COR-L47 (cell line): ENCODE measurements around the gene HOMER2.

Experiments used
- DNase-seq: peaks from one replicate; lab custom pipeline; 2025; lab: John Stamatoyannopoulos, UW

Gene HOMER2

DNA sequence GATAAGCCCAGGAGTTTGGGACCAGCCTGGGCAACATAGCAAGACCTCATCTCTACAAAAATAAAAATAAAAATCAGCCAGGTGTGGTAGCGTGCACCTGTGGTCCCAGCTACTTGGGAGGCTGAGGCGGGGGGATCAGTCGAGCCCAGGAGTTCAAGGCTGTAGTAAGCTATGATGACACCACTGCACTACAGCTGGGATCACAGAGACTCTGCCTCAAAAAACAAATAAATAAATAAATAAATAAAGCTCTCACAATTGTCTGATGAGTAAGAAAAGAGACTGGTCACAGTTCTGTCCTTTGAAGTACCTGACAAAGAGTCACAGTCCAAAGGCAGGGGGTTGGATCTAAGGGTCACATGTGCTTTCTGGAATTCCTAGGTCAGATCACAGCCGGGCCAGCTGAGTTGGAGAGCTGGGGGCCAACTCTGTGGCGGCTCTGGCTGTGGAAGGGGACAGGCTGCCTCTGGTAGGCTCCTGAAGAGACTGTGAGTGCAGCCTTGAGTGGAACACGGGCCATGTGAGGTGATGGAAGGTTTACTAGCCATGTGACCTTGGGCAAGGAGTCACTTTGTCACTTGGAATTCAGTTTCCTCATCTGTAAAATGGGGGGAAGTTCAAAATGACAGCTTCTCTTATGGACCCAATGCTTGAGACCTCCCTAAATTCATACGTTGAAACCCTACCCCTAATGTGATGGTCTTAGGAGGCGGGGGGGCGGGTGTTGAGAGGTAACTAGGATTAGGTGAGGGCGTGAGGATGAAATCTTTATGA lies 95.9 kb downstream of the HOMER2 start:
- DNase-seq, result no peak

GRCh38 chr15:82855286-82856100 lies 97.0 kb downstream of the HOMER2 start:
- DNase-seq, result no peak

DNA sequence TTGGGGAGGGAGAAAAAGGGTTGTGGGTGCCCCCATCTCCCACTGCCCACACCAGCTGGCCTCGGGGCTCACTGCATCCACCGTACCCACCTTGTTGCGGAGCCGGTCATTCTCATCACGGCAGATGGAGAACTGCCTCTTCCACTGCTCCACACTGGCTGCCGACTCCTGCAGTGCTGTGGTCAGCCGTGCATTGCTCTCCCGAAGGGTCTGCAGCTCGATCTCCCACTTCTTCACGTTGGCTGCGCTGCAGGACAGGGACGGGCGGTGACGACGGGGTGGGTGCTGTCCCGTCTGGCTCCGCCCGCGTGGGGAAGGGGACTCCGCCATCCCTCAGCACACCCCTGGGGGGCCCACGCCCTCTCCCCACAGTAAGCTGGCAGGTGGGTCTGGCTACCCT lies 98.0 kb downstream of the HOMER2 start:
- no peak for DNase-seq

DNA sequence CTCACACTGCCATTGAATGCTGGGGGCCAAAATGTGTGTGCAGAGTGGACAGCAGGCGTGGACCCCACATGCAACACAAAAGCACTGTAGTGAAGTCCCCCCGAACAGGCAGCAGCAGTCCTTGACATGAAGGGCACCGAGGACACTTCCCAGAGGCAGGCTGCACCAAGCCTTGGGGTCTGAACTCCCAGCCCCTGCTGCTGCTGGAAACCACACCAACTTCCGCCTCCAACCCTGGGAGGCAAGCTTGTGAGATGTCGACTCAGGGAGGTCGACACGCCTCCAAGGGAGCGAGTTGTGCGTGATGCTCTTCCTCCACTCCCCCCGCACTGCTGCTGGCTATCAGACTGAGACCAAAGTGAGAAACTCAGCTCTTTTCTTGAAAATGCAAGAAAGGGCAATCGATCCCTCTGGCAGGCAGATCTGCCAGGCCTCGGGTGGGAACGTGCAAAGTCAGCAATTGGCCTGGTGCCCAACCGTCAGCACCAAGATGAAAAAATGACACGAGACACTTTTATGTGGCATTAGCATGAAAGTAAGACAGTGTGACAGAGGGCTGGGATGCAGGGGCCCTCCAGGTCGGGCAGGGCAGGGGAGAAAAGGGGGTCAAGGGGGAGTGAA lies 99.5 kb downstream of the HOMER2 start:
- no peak for DNase-seq

DNA sequence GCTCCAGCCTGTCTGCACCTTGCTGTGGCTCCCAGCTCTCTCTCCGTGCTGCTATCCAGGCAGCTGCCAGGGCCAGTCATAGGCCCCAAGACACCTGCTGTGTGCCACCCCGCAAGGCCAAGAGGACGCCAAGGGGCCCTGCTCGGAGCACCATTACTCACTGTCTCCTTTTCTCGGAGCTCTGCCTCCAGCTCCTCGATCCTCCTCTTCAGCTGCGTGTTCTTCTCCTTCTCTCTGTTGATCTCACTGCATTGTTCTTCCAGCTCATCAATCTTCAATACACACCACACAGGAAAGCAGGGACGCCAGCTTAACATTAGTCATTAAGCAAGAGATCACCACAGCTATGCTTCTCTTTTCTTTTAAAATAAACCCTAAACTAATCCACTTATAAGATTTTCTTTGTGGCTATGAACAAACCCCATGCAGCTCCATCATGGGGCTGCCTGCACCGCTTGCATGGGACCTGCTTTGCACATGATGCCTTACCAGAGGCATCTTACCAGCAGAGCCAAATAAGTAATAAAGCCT lies 100.5 kb downstream of the HOMER2 start:
- no peak for DNase-seq

- DNase-seq, result no peak
Observed at GRCh38 chr15:82851306-82851850, 101.1 kb downstream of the HOMER2 start.

GRCh38 chr15:82850731-82851130 lies 101.8 kb downstream of the HOMER2 start:
- DNase-seq, result no peak

- peak; percentile 59 for DNase-seq
Observed at GRCh38 chr15:82849556-82850512, 102.7 kb downstream of the HOMER2 start.

DNA sequence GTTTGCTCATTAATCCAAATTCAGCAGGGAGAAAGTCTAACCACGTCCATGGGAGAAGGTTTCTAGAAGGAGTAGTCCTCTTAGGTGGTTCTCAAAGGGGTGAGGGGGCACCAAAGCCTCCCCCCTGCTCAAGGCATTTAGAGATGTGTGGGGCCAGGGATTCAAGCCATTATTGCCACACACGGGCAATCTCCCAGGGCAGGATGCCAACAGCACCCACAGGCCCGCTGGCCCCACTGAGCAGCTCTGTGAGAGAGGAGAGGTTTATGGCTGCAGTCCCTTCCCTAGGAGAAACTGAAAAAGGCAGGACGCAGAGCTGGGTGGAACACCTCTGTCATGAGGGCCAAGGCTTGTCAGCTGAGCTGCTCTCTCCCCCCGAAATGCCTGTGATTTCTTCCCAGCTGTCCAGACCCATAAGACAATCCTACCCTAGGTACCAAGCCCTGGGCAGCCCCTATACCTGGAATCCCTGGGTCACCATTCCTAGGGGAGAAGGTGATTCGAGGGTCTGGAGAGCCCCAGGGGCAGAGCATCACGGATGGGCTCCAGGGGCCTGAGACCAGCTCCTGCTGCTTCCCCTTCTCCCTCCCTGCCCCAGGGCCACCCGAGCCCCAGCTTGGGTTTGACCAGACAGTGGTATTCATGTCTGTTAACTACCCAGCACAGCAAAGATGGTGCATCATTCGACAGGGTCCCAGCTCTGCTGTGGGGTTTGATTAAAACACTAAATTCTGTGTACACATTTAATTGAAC lies 104.1 kb downstream of the HOMER2 start:
- no peak for DNase-seq

DNA sequence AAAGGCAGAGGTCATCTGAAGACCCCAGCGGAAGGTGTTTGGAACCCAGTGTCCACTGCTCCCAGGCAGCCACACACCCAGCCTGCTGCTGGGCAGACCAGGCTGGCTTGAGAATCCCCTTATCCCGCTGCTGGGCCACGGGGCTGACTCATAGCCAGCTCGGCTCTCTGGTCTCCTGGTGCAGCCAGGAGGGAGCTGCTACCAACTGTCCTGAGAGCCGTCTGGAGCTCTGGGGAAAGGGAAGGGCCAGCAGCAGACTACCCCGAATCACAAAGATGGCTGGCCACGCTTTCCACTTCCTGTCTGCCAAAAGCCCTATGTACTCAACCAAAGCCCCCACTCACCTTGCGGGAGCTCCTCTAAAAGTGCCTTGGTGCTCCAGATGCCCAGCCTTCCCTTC lies 104.8 kb downstream of the HOMER2 start:
- DNase-seq, result no peak

DNA sequence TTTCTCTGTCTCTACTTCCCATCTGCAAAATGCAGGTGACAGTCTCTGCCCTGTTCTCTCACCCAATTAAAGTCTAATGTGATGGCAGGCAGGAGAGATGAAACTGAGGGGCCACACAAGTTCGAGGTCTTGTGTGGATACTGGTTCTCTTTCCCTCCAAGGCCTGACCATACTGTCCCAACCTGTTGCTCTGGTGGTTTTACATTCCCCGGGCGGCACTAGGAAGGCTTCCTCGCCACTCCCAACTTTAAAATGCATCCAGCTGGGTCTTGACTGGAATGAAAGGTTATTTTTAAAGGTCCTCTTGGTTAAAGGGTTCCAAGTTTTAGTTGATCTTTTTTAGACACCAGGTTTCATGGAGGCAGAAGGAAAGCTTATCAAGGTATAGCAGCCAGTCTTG lies 105.9 kb downstream of the HOMER2 start:
- DNase-seq, result no peak

DNA sequence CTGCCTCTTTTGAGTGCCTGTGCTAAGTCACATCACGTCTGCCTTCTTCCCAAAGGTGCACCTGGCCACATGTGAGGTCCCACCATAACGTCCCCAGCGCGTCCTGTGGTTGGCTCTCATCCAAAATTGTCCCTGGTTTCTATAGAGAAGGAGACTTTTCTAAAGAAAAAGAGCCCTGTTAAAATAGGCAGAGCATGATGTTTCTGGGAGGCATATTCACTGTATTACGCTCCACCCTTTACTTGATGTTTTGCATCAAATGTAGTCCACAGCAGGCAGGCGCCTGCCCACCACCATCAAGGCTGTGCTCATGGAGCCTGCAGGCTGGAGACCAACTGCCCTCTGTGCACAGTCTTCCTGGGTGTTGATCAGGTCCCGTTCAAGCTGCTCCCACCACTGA lies 106.8 kb downstream of the HOMER2 start:
- DNase-seq, result no peak

- no peak for DNase-seq
Observed at GRCh38 chr15:82843566-82843965, 109.0 kb downstream of the HOMER2 start.

GRCh38 chr15:82840166-82840565 lies 112.4 kb downstream of the HOMER2 start:
- no peak for DNase-seq

DNA sequence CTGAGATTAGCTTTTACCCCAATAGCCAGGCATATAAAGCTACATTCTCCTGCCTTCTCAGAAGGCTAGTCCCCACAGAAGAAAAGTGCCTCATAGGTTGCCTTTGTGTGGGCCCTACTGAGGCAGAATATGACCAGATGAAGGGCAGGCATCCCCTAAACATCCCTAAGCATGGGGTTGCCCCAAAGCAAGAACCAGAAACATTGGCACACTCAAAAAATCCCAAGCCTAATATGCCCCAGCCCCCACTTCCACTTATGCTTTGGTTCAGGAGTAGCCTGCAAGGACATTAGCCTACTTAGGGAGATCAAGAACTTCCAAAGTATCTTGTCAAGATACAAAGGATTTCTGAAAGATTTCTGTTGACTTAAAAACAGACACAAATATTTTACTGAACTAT lies 113.4 kb downstream of the HOMER2 start:
- no peak for DNase-seq

DNA sequence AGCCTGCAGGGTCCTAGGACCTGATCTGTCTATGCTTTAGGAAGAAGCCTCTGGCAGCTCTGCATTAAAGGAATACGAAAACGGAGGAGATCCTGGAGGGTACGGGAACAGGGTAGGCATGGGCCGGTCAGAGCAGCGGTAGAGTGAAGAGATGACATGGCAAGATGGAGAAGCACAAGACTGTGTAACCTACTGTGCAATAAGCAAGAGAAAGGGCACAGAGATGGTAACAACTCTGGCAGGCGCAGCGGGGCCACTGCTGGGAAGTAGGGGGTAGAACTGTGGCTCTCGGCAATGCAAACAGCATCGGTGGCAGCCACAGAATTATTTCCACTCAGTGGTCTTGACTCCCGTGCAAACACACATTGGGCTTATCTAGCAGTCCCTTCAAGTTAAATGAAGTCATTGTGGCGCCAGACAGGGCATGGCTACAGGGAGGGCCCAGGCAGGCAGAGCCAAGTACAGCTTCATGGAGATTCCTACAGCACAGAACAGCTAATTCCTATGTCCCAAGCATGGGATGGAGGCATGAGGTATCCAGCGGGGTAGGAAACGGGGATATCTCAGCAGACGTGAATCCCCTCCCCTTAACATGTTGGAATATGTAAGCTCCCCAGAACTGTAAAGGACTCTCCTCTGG lies 114.3 kb downstream of the HOMER2 start:
- DNase-seq, result no peak

GRCh38 chr15:82835391-82835917 lies 117.1 kb downstream of the HOMER2 start:
- DNase-seq, result no peak

GRCh38 chr15:82833362-82833682 lies 119.2 kb downstream of the HOMER2 start:
- DNase-seq, result no peak

- DNase-seq, result no peak
Observed at GRCh38 chr15:82832601-82833361, 119.7 kb downstream of the HOMER2 start.
